Measurements from ENCODE around the gene WASF2.

Gene WASF2

GRCh38 chr1:27522432-27523336, 32.7 kb upstream of the WASF2 start:
- DNase-seq (ENCODE audit: low read depth in 1 of 2, low spot score in 1 of 2) = peak in 1 of 2 donors; percentile 50

- no peak for DNase-seq (ENCODE audit: low read depth in 1 of 2, low spot score in 1 of 2)
Measured at GRCh38 chr1:27521861-27522431, 32.0 kb upstream of the WASF2 start.

GRCh38 chr1:27521336-27521831, 31.4 kb upstream of the WASF2 start:
- peak in 1 of 2 donors; percentile 38 for DNase-seq (ENCODE audit: low read depth in 1 of 2, low spot score in 1 of 2)

- DNase-seq (ENCODE audit: low read depth in 1 of 2, low spot score in 1 of 2) = no peak
Measured at GRCh38 chr1:27520651-27521050, 30.7 kb upstream of the WASF2 start.

GRCh38 chr1:27519331-27520258, 29.6 kb upstream of the WASF2 start:
- no peak for DNase-seq (ENCODE audit: low read depth in 1 of 2, low spot score in 1 of 2)

- no peak for DNase-seq (ENCODE audit: low read depth in 1 of 2, low spot score in 1 of 2)
Measured at GRCh38 chr1:27518808-27519207, 28.8 kb upstream of the WASF2 start.

GRCh38 chr1:27517907-27518718, 28.1 kb upstream of the WASF2 start:
- no peak for DNase-seq (ENCODE audit: low read depth in 1 of 2, low spot score in 1 of 2)

- no peak for DNase-seq (ENCODE audit: low read depth in 1 of 2, low spot score in 1 of 2)
Measured at GRCh38 chr1:27517301-27517700, 27.3 kb upstream of the WASF2 start.

- DNase-seq (ENCODE audit: low read depth in 1 of 2, low spot score in 1 of 2) = no peak
Measured at GRCh38 chr1:27515626-27516025, 25.7 kb upstream of the WASF2 start.

GRCh38 chr1:27513958-27514357, 24.0 kb upstream of the WASF2 start:
- no peak for DNase-seq (ENCODE audit: low read depth in 1 of 2, low spot score in 1 of 2)

GRCh38 chr1:27513528-27513927, 23.6 kb upstream of the WASF2 start:
- DNase-seq (ENCODE audit: low read depth in 1 of 2, low spot score in 1 of 2) = no peak

- no peak for DNase-seq (ENCODE audit: low read depth in 1 of 2, low spot score in 1 of 2)
Measured at GRCh38 chr1:27509127-27510080, 19.4 kb upstream of the WASF2 start.

GRCh38 chr1:27507960-27508665, 18.1 kb upstream of the WASF2 start:
- no peak for DNase-seq (ENCODE audit: low read depth in 1 of 2, low spot score in 1 of 2)

GRCh38 chr1:27506703-27507102, 16.7 kb upstream of the WASF2 start:
- DNase-seq (ENCODE audit: low read depth in 1 of 2, low spot score in 1 of 2) = no peak

GRCh38 chr1:27505420-27505680, 15.4 kb upstream of the WASF2 start:
- no peak for DNase-seq (ENCODE audit: low read depth in 1 of 2, low spot score in 1 of 2)

- no peak for DNase-seq (ENCODE audit: low read depth in 1 of 2, low spot score in 1 of 2)
Measured at GRCh38 chr1:27504588-27505419, 14.8 kb upstream of the WASF2 start.

- DNase-seq (ENCODE audit: low read depth in 1 of 2, low spot score in 1 of 2) = no peak
Measured at GRCh38 chr1:27503844-27504587, 14.0 kb upstream of the WASF2 start.
